Measurements from ENCODE around the gene ZNF316.
"Not testable (repeated sequence)": the region's sequence is repeated elsewhere in the genome, so short reads cannot be mapped to it uniquely, and the experiment has no call there.

ZNF316 gene

DNA sequence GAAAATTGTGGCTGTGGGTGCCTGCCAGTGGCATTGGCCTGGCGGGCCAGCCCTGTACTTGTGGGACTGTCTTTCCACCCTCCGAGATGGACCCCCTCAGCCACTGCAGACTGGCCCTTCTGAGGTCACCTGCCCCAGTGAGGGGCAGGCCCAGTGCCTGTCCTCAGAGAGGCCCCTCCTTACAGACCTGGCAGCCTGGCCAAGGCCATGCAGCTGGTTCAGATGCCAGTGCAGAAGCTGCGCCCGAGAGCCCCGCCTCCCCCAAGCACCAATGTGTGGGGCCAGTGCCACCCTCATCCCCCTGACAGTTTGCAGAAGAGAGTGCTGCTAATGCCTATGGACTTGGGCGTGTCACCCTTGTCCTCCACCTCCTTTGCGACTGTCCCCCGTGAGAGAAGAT, 10.0 kb downstream of the ZNF316 start:
- no peak for DNase-seq (ENCODE audit: low read depth)

DNA sequence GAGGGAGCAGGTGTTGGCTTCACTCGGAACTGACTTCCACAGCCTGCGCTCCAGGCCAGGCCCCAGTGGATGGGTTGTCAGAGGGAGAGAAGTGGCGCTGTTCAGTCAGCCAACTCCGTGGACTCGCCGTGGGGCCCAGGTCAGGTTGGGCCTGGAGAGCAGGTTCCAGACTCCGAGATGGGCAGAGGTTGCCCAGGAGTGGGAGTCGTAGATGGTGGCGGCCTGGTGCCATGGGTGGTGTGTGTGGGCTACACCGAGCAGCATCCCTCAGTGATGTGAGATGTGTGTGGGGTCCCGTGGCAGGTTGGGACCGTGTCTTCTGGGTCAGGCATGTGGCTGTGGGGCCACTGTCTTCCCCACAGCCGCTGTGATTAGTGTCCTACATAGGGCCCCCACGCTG, 10.4 kb downstream of the ZNF316 start:
- no peak for DNase-seq (ENCODE audit: low read depth)

DNA sequence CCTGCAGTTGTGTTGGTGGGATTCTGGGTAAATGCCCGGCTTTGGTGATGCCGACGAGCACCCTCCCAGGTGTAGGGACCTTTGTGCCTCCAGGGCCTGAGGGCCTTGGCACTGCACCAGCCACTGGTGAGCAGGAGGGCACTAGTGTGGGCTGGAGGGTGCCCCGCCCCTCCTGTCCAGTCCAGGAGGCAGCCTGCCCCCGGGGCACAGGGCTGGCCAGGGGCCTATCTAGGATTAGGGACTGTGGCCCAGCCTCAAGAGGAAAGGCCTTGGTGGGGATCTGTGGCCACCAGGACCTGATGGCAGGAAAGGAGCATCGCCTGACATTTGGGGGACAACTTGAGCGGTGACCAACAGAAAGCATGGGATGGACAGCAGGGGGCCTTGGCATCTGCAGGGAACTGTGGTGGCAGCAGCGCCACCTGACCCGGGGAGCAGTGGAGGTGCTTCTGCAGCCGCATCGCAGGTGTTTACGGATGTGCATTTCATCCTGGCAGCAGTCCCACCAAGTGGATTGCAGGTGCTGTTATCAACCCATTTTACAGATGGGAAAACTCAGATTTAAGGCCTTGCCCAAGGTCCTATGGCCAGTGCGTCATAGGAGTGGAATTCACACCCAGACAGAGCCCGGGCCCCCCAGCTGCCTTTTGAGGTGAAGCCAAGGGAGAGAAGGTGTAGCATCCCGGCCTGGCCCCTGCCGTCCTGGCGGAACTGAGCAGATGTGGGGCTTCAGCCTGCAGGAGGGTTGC, 11.1 kb downstream of the ZNF316 start:
- DNase-seq (ENCODE audit: low read depth), result no peak

DNA sequence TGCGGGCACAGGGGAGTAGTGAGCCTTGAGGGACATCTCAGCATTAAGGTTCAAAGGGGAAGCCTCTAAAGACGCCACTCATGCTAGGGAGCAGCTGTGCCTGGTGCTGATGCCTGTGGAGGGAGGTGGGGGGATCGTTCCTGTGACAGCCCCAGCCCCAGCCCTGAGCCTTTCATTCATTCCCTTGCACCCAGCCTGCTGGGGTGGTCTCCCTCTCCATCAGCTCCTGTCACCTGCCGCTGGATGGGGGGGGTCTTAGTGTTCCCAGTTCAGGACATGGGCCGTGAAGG, 11.6 kb downstream of the ZNF316 start:
- no peak for DNase-seq (ENCODE audit: low read depth)

DNA sequence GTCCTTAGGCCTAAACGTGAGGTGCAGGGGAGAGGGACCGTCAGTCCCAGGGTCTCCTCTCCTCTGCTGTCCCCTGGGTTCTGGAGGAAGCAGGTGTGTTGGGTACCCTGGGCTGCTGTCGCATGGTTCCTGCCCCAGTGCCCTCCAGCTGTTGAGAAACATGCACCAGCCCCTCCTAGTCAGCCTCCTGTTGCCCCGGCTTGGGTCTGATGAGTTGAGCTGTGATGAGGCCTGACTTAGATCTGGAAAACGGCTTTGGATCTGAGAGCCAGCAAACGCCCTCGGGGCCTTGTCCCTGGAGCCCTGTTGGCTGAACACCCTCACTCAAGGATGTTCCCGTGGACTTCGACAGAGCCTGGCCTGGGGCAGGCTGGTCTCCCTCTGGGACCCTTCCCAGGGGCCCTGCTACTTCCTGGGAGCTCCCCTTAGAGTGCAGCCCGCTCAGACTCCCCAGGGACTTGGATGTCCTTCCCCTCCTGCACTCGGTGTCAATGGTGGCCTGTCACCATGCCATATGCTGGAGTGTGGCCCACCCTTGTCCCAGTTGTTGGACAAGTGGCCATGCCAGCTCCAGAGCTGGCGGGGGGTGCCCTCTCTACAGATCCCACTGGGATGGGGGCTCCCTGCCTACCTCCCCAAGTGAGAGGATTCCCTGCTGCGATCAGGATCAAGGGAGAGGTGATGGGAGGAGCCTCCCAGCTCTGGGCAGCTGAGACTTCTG, 12.3 kb downstream of the ZNF316 start:
- no peak for DNase-seq (ENCODE audit: low read depth)

DNA sequence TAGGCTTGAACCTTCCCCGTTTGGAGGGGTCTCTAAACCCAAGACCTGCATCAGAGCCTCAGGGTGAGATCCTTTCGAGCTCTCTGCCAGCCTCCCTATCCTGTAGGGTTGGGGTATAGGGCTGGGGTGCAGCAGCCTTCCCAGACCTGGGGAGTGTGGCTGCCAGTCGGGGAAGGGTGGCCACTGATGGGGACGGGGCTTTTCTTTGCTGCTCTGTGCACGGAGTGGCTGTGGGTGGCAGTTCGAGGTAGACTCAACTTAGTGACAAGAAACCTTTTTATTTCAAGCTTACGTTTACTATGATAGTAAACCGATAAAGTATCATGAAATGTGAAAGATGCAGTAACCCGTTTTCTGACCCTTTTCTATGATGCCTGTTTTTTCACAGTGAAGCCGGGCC, 13.0 kb downstream of the ZNF316 start:
- no peak for DNase-seq (ENCODE audit: low read depth)

DNA sequence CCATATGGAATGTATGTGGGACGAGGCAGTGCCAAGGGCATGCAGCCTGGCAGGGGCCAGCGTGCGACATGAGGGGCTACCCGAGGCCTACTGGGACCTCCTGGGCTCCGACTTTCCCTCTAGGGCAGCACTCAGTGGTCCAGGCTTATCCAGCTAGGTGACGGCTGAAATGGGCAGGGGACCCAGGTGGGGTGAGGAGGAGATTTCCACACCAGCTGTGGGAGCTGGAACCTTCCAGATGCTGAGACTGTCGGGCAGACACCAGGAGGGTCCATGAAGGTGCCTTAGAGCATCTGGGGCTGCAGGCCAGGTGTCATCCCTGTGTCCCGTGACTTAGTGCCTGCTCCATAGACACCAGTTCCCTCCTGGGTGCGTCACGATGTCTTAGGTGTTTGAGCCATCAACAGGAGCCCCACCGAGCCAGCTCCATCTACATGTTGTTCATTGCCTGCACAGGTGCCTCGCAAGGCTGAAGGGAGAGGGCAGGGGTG, 13.4 kb downstream of the ZNF316 start:
- no peak for DNase-seq (ENCODE audit: low read depth)

DNA sequence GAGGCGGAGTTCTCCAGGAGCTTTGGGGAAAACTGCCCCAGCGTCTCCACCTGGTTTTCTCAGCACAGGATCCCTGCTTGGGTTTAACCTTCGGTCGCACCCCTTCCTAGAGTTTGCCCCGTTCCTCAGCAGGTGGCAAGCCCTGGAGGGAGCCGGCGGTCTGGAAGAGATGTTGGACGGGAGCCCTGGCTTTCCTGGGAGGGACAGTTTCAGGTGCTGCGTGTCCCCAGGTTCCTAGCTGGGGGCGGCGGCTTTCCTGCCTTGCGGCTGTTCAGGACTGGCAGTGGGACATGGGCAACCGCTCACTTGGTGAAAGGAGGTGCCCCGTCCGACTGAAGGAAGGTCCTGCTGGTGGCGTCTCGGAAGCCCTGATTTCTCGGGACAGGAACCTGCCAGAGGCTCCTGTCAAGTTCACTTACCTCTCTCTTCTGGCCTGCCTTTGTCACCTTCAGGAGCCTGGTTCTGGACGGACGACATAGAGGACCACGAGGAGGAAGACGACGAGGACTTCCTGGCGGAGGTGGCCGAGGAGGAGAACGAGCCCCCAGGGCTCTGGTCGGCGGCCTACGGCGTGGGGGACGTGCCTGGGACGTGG, 14.8 kb downstream of the ZNF316 start:
- DNase-seq (ENCODE audit: low read depth), result no peak

DNA sequence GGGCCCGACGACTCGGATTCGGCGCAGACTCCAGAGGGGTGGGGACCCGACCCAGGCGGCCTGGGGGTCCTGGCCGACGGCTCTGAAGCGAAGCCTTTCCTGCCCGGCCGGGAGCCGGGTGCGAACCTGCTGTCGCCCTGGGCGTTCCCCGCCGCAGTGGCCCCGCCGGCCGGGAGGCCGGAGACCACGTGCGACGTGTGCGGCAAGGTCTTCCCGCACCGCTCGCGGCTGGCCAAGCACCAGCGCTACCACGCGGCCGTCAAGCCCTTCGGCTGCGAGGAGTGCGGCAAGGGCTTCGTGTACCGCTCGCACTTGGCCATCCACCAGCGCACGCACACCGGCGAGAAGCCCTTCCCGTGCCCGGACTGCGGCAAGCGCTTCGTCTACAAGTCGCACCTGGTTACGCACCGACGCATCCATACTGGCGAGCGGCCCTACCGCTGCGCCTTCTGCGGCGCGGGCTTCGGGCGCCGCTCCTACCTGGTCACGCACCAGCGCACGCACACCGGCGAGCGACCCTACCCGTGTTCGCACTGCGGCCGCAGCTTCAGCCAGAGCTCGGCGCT, 15.4 kb downstream of the ZNF316 start:
- no peak for DNase-seq (ENCODE audit: low read depth)

DNA sequence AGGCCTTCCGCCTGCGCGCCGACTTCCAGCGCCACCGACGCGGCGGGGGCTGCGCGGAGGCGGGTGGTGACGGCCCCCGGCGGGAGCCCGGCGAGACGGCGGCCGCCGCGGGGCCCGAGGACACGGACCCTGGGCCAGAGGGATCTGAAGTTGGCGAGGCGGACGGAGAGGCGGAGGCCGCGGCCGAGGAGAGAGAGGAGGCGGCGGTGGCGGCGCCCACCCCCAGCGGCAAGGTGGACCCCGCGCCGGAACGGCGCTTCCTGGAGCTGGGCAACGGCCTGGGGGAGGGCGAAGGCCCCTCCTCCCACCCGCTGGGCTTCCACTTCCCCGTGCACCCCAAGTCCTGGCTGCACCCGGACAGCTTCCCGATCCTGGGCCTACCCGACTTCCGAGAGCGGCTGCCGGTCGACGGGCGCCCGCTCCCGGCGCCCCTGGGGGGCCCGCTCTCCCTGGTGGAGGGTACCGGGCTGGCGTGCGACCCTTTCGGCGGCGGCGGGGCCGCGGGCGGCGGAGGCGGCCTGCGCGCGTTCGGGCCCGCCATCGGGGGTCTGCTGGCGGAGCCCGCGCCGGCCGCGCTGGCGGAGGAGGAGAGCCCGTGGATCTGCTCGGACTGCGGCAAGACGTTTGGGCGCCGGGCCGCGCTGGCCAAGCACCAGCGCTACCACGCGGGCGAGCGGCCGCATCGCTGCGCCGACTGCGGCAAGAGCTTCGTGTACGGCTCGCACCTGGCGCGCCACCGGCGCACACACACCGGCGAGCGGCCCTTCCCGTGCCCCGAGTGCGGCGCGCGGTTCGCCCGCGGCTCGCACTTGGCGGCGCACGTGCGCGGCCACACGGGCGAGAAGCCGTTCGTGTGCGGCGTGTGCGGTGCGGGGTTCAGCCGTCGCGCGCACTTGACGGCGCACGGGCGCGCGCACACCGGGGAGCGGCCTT, 16.2 kb downstream of the ZNF316 start:
- no peak for DNase-seq (ENCODE audit: low read depth)

DNA sequence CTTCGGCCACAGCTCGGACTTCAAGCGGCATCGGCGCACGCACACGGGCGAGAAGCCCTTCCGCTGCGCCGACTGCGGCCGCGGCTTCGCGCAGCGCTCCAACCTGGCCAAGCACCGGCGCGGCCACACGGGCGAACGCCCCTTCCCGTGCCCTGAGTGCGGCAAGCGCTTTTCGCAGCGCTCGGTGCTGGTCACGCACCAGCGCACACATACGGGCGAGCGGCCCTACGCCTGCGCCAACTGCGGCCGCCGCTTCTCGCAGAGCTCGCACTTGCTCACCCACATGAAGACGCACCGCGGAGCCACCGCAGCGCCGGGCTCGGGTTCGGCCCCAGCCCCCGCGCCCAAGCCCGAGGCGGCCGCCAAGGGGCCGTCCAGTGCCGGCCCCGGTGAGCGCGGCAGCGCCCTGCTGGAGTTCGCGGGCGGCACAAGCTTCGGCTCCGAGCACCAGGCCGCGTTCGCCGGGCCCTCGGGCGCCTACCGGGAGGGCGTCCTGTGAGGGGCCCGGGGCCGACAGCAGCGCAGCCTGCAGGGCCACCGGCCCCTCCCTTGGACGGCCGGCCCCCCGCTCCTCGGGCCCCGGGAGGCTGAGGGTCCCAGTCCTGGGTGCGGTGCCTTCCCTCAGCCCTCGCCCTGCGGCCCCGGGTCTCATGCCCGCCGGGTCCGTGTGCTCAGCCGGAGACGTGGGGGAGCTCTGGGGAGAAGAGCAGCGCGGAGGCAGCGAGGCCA, 17.2 kb downstream of the ZNF316 start:
- DNase-seq (ENCODE audit: low read depth), result no peak

DNA sequence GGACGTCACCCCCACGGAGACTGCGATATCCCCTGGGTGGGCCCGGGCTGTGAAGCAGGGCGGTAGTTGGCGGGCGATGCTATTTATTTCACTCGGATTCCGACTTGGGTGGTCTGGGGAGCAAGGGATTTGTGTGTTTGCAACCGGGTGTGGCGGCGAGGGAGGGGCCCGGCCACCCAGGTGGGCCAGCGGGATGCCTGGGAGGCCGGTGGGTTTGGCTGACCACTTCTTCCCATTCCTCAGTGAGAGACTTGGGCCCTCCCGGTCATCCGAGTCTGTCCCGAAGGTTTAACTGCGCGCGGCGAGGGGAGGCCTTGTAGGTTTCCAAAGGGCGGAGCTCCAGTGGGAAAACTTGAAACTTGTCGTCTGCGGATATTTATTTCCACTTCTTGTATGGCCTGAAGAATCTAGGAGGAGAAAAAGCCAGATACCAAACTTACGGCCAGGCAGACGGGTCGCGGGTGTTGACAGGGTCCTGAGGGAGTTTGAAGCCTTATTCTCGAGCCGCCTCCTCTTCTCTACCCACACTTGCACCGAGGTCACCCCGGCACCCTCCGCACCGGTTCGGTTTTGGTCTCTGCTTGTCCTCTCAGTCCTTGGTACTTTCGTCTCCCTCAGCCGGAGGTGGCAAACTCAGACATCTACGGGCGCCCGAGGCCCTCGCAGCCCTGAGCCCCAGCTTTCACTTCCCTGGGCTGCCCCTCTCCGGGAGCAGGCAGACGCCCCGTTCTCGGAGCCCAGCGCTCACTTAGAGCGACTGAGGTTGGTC, 17.9 kb downstream of the ZNF316 start:
- no peak for DNase-seq (ENCODE audit: low read depth)

DNA sequence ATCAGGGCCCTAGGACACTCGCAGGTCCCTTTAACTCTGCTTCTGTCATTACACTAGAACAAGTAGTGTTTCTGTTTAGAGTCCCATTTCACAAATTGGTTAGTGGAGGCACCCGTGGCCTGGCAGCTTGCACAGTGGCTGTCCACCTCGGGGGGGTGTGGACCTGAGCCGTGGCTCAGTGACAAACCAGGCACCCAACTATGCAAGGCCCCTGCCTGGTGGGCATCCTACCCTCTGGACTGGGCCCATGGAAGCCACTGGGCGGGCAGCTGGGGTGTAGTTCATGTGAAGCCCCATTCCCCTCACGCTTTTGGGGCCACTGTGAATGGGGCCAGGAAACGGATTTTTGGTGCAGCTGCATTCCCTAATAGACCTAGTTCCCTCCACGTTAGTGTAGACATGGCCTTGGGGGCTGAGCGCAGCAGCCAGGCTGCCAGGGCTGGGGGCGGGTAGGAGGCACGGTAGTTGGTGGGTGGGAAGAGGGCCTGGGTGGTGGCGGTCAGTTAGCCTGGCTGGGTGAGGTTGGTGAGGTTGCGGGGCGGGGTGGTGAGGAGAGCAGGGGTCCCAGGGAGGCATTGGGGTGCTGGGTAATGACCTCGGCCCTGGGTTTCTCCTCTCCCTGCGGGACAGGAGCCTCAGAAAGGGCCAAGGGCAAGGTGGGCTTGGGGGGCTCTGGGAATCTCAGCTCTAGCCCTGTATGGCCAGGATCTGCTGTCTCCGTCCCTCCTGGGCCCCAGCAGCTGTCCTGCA, 18.7 kb downstream of the ZNF316 start:
- DNase-seq (ENCODE audit: low read depth), result no peak

DNA sequence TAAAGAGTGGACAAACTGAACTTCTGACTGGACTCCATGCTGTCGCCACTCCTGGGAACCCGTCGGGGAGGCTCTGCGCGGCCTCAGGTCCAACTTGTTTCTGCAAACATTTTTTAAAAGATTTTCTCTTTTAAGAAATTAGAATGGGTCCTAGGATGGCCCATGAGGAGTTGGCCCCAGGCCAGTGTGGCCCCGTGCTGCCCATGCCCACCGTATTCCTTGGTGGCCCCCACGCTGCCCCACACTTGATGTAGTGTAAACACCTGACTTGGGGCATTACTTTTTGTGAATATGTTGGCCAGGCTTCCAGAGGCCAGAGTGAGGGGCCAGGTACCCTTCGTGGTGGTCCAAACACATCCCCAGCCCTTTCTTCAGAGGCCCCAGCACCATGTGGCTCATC, 19.3 kb downstream of the ZNF316 start:
- DNase-seq (ENCODE audit: low read depth), result no peak

DNA sequence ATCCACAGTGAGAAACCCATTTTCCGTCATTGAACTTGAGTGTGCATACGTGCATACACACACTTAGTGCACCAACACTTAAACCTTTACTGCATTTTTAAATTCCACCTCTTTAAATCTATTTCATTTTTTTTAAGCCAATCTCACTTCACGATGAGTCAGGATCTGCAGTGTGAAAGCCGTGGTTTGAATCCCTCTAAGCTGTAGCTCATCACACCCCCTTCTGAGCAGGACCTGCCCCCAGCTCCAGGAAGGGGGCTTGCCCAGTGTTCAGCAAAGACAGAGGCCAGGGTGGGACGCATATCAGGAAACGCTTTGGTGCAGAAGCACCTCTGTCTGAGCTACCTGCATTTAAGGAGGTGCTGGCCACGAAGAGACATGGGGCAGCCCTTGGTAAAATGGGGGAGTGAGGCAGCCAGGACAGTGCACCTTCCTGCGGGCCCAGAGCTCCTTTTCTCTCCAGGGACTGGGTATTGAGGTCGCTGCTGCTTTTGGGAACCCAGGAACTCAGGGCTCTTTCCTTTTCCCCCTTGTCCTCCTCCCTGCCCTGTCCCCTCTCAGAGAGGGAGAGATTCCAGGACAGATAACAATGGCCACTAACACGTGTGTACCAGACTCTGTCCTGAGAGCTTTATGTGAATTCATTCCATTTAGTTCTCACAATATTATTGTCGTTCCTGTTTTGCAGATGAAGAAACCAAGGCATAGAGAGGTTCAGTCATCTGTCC, 21.7 kb downstream of the ZNF316 start:
- DNase-seq (ENCODE audit: low read depth), result no peak

DNA sequence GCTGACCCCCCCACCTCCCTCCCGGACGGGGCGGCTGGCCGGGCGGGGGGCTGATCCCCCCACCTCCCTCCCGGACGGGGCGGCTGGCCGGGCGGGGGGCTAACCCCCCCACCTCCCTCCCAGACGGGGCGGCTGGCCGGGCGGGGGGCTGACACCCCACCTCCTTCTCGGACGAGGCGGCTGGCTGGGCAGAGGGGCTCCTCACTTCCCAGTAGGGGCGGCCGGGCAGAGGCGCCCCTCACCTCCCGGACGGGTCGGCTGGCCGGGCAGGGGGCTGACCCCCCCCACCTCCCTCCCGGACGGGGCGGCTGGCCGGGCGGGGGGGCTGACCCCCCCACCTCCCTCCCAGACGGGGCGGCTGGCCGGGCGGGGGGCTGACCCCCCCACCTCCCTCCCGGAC, 33.7 kb downstream of the ZNF316 start:
- DNase-seq (ENCODE audit: low read depth), result not testable (repeated sequence)

DNA sequence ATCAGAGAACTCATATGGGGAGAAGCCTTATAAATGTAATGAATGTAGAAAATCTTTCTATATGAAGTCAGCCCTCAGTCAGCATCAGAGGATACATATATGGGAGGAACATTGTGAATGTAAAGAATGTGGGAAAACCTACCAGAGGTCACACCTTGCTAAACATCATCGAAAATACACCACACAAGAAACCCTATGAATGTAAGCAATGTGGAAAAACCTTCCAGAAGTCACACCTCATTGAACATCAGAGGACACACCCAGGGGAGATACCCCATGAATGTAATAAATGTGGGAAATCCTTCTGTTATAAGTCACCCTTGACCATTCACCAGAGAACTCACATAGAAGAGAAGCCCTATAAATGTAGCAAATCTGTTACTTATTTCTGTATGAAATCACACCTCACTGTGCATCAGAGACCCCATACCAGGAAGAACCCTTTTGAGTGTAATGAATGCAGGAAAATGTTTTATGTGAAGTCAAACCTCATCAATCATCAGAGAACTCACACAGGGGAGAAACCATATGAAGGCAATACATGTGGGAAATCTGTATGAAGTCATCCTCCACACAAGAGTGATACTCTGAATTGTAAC, 38.8 kb downstream of the ZNF316 start:
- no peak for DNase-seq (ENCODE audit: low read depth)

DNA sequence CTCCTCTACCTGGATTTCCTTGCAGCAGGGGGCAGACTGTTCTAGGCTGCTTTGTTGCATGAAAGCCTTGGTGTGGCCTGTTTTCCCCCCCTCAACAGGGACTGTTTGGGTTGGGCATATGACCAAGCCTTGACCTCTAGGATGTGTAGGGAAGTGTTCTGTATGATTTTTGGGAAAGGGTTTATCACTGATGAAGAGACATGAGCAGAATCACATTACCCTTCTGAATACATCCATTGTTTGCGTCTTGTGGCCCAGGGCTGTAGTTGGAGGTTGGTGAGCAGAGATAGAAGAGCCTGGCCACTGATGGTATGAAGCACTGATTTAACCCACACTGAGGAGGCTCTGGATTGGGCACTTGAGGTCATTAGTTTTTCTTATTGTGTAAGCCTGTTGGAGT, 43.0 kb downstream of the ZNF316 start:
- DNase-seq (ENCODE audit: low read depth), result no peak

DNA sequence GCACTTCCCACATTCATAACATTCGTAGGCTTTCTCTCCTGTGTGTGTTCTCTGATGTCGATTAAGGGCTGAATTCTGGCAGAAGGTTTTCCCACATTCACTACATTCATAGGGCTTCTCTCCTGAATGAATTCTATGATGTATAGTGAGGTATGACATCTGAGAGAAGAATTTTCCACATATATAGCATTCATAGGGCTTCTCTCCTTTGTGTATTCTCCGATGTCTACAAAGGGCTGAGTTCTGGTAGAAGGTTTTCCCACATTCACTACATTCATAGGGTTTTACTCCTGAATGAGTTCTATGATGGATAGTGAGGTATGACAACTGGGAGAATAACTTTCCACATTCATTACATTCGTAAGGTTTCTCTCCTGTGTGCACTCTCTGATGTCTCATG, 54.0 kb downstream of the ZNF316 start:
- DNase-seq (ENCODE audit: low read depth), result no peak
